ENCODE data around the gene DNM3. TPM values are rescaled to one million over a fixed set of nuclear protein-coding genes. Genes with fewer than 3 reads are reported as not detected.

Gene DNM3
- total and polyA plus RNA-seq, 2 of the 8 experiments (the other 6 are each of a cell fraction or from before 2014, with no cell fraction given): 2.0 to 8.5 TPM

- TF ChIP-seq CHD7 (IDR thresholded peaks at IDR 0.05; ENCODE audit: insufficient replicate concordance, low read length) (no peak), POU5F1 (IDR thresholded peaks at IDR 0.05; ENCODE audit: low read depth, low read length) (no peak), MAX (IDR thresholded peaks at IDR 0.05) (no peak), ZNF274 (IDR thresholded peaks at IDR 0.05; ENCODE audit: borderline replicate concordance, extremely low read depth, low read length) (no peak), TAF1 (IDR thresholded peaks at IDR 0.05; ENCODE audit: low read depth, low read length) (no peak), SUZ12 (IDR thresholded peaks at IDR 0.05; ENCODE audit: low read length) (no peak), CHD2 (IDR thresholded peaks at IDR 0.05; ENCODE audit: low read length) (no peak), RNF2 (IDR thresholded peaks at IDR 0.05; ENCODE audit: borderline replicate concordance, low read depth, low read length, missing control alignments, poor library complexity, severe bottlenecking) (no peak), EZH2 (IDR thresholded peaks at IDR 0.05; ENCODE audit: low read depth, low read length, severe bottlenecking) (no peak), JUND (IDR thresholded peaks at IDR 0.05; ENCODE audit: low read length) (no peak), GTF2F1 (IDR thresholded peaks at IDR 0.05; ENCODE audit: borderline replicate concordance, low read depth, low read length) (no peak)
Measured at GRCh38 chr1:171816300-171816901, 24.9 kb upstream of the DNM3 start (continued).

Measured in H1 (cell line).